NCI-H446 treated with DMSO at 0.1 percent for 48 hours (cell line): ENCODE data around the gene TNFAIP3.
"Not testable (repeated sequence)": the region's sequence is repeated elsewhere in the genome, so short reads cannot be mapped to it uniquely, and the experiment has no call there.

Source experiments
- DNase-seq: peaks from one replicate; lab custom pipeline; 2025; lab: John Stamatoyannopoulos, UW

TNFAIP3 gene

DNA sequence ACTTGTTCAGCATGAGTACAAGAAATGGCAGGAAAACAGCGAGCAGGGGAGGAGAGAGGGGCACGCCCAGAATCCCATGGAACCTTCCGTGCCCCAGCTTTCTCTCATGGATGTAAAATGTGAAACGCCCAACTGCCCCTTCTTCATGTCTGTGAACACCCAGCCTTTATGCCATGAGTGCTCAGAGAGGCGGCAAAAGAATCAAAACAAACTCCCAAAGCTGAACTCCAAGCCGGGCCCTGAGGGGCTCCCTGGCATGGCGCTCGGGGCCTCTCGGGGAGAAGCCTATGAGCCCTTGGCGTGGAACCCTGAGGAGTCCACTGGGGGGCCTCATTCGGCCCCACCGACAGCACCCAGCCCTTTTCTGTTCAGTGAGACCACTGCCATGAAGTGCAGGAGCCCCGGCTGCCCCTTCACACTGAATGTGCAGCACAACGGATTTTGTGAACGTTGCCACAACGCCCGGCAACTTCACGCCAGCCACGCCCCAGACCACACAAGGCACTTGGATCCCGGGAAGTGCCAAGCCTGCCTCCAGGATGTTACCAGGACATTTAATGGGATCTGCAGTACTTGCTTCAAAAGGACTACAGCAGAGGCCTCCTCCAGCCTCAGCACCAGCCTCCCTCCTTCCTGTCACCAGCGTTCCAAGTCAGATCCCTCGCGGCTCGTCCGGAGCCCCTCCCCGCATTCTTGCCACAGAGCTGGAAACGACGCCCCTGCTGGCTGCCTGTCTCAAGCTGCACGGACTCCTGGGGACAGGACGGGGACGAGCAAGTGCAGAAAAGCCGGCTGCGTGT lies 11.6 kb downstream of the TNFAIP3 start:
- no peak for DNase-seq

DNA sequence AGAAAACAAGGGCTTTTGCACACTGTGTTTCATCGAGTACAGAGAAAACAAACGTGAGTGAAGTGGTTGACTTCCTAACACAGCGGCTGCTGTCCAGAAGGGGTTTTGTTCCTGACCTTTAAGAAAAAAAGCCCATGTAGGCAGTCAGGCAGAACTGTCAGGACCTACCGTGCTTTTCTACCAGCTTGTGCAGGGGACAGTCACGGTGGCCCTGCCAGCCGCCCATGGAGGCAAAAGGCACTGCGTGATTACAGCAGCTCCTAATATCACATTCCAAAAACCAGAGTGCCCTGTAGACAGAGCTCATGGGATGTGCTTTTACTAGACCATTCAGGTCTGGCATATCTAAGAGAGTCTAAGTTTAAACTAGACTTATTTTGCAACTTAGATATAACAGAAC lies 12.2 kb downstream of the TNFAIP3 start:
- DNase-seq = no peak

GRCh38 chr6:137879885-137880745 lies 13.1 kb downstream of the TNFAIP3 start:
- no peak for DNase-seq

- DNase-seq = no peak
Measured at GRCh38 chr6:137880746-137881521, 13.9 kb downstream of the TNFAIP3 start.

DNA sequence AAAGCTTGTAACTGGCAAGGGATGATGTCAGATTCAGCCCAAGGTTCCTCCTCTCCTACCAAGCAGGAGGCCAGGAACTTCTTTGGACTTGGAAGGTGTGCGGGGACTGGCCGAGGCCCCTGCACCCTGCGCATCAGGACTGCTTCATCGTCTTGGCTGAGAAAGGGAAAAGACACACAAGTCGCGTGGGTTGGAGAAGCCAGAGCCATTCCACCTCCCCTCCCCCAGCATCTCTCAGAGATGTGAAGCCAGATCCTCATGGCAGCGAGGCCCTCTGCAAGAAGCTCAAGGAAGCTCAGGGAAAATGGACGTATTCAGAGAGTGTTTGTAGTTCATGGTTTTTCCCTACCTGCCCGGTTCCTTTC lies 14.4 kb downstream of the TNFAIP3 start:
- DNase-seq = no peak

DNA sequence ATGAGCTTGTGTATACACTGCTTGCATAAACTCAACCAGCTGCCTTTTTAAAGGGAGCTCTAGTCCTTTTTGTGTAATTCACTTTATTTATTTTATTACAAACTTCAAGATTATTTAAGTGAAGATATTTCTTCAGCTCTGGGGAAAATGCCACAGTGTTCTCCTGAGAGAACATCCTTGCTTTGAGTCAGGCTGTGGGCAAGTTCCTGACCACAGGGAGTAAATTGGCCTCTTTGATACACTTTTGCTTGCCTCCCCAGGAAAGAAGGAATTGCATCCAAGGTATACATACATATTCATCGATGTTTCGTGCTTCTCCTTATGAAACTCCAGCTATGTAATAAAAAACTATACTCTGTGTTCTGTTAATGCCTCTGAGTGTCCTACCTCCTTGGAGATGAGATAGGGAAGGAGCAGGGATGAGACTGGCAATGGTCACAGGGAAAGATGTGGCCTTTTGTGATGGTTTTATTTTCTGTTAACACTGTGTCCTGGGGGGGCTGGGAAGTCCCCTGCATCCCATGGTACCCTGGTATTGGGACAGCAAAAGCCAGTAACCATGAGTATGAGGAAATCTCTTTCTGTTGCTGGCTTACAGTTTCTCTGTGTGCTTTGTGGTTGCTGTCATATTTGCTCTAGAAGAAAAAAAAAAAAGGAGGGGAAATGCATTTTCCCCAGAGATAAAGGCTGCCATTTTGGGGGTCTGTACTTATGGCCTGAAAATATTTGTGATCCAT lies 15.3 kb downstream of the TNFAIP3 start:
- no peak for DNase-seq

- no peak for DNase-seq
Measured at GRCh38 chr6:137883400-137884148, 16.5 kb downstream of the TNFAIP3 start.

GRCh38 chr6:137884149-137884909 lies 17.3 kb downstream of the TNFAIP3 start:
- no peak for DNase-seq

GRCh38 chr6:137884910-137885229 lies 17.8 kb downstream of the TNFAIP3 start:
- not testable (repeated sequence) for DNase-seq

GRCh38 chr6:137886226-137886625 lies 19.2 kb downstream of the TNFAIP3 start:
- not testable (repeated sequence) for DNase-seq

- no peak for DNase-seq
Measured at GRCh38 chr6:137890983-137891537, 24.0 kb downstream of the TNFAIP3 start.

DNA sequence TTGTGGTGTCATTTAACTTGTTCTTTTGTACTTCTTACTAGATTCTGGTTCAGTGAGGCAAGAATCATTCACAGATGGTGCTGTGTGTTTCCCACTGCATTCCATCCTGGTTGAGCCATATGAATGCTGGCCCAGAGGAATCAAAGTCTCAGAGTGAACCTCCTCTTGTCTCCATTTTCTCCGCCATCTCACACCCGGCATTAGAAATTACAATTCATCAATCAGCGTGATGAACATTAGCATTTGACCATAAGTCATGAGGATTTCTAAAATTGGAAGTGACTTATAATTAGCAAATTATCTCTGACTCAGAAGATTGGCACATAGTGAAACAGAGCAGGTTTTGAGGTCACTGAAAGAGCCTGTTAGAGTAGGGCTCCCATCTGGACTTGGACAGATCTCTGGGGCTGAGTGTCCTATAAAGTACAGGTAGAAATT lies 25.2 kb downstream of the TNFAIP3 start:
- no peak for DNase-seq

DNA sequence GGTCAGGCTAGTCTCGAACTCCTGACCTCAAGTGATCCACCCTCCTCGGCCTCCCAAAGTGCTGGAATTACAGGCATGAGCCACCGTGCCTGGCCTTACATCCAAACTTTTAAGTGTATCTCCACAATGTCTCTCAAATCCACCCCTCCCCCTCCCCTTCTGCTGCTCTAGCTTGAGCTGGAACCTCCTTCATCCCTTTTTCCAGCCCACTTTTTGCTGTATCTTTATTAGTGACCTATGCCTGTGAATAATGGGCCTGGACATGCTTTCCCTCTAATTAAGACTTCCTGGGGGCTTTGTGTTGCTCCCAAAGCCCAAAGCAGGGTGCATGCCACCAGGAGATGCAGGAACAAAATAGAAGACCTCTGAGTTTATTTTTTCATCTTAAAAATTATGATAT lies 26.1 kb downstream of the TNFAIP3 start:
- DNase-seq = no peak

- no peak for DNase-seq
Measured at GRCh38 chr6:137893726-137894125, 26.7 kb downstream of the TNFAIP3 start.

GRCh38 chr6:137894378-137894777 lies 27.3 kb downstream of the TNFAIP3 start:
- DNase-seq = not testable (repeated sequence)

- no peak for DNase-seq
Measured at GRCh38 chr6:137894779-137895385, 27.8 kb downstream of the TNFAIP3 start.

DNA sequence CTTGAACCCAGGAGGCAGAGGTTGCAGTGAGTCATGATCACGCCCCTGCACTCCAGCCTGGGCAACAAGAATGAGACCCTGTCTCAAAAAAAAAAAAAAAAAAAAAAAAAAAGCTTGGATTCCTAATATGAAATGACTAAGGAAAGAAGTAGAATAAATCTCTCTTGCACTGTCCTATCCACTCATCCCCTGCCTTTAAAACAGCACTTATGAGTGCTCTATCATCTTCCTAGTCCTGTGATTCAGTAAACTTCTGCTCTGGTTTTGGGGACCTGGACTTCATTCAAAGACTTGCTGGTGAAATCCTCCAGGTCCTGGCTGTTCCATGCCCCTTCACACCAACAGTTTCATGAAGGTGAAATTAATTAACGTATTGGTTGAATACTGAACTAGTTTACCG lies 29.6 kb downstream of the TNFAIP3 start:
- DNase-seq = no peak

DNA sequence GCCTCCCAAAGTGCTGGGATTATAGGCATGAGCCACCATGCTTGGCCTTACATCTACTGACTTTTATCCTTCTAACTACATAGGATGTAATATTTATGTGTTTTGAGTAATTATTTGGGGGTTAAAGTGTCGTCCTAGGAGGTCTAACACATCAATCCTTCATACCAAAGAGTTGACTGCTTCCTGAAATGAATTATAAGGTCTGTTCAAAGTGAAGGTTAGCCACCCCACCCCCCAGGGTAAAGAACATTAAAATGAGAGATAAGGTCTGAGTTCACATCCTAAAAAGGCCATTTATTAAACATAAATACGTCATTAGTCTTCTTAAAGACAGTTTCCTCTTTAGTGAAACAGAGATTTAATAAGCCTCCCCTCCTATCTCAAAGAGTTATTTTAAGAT lies 33.8 kb downstream of the TNFAIP3 start:
- DNase-seq = no peak

DNA sequence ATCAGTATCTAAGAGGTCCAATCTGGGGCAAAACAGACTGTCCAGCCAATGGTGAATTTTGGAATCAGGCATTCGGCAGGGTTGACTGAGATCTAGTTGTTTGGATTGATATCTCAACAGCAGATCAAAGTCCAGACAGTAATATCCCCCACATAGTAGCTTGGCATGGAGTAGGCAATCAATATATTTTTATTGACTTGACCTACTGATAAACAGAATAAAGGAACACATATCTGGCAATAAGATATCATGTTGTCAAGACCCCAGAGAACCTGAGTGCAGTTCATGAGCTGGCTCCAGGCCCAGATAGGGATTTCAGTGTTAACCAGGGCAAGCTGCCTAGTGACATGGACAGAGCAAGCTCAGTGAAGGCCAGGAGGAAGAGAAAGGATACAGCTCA lies 34.4 kb downstream of the TNFAIP3 start:
- DNase-seq = no peak

DNA sequence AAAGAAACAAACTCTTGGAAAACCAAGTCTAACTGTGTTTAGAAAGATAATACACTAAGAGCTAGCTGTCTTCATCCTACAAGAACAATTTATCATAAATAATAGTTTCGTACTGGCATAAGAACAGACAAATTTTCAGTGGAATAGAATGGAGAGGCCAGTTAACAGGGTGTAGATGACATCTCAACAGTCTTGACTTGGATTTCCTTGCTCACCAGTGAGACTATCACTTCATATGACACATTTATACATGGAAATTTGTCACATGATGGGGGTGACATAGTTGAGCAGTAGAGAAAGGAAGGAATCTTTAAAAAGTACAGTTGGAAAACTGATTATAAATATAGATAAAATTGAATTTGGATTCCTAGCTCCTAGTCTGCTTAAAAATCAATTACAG lies 35.6 kb downstream of the TNFAIP3 start:
- no peak for DNase-seq
